ENCODE results near the gene CRB2. TPM values are rescaled to one million over a fixed set of nuclear protein-coding genes. Genes with fewer than 3 reads are reported as not detected.

CRB2 gene
- total and polyA plus RNA-seq, 2 donors (not counting 3 experiments of a cell fraction or from before 2014, with no cell fraction given), result not detected

DNA sequence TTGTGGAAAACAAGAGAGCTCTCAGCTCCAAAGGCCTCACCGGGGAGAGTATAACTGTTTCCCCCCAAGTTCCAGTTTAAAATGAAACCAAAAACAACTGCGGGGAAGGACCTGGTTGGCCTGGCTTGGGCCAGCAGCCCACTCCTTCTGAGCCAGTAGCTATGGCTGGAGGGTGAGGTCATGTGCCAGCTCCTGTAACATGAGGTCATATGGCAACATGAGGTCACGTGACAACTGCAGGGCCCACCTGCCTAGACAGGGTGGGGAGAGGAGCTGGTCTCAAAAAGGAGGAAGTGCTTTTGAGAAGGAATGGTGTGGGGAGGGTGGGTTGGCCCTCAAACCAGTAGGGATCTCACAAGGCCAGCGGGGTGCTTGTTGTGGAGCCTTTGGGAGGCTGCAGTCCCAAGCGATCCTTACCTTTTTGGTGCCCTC is 29.3 kb upstream of the CRB2 start:
- Histone ChIP-seq H3K4me2 (ENCODE audit: insufficient read depth, low read length) (no peak overlapping the region), H3K27me3 (ENCODE audit: control insufficient read depth in 2 of 2, insufficient read depth in 2 of 2, low read length in 2 of 2) (no peaks in the 10 kb centered on the region), H4K20me1 (replicated peaks; ENCODE audit: control insufficient read depth, extremely low read depth, insufficient read depth, low read length) (no peaks in the 10 kb centered on the region), H2AFZ (ENCODE audit: low read depth, low read length) (no peak overlapping the region), H3K9me3 (replicated peaks; ENCODE audit: control insufficient read depth, insufficient read depth, low read length) (no peaks in the 10 kb centered on the region), H3K36me3 (ENCODE audit: control insufficient read depth in 2 of 2, extremely low read depth in 1 of 2, insufficient read depth in 2 of 2, low read length in 2 of 2) (no peaks in the 10 kb centered on the region), H3K4me1 (ENCODE audit: control insufficient read depth, extremely low read depth, insufficient read depth, low read length) (no peaks in the 10 kb centered on the region), H3K9me1 (replicated peaks; ENCODE audit: control insufficient read depth, extremely low read depth, insufficient read depth, low read length) (no peaks in the 10 kb centered on the region), H3K27ac (ENCODE audit: insufficient read depth, low read depth, low read length) (no peak overlapping the region), H3K9ac (replicated peaks; ENCODE audit: extremely low read depth, insufficient read depth, low read length) (no peak overlapping the region), H3K79me2 (ENCODE audit: control insufficient read depth, insufficient read depth, low read length) (no peaks in the 10 kb centered on the region), H3K4me3 (replicated peaks in 1 of 3; ENCODE audit: insufficient read depth in 1 of 3, low read depth in 1 of 3, low read length in 3 of 3) (no peak overlapping the region)
- DNase-seq (ENCODE audit: low read depth, low spot score) (no peak), FAIRE-seq (no peak)
- TF ChIP-seq JUN (IDR thresholded peaks at IDR 0.05; ENCODE audit: borderline replicate concordance, insufficient read depth, insufficient read length, low read depth), result no peak
- TF ChIP-seq POLR2AphosphoS5 (IDR thresholded peaks at IDR 0.05; ENCODE audit: insufficient read depth, low read depth, low read length), result no peak
- TF ChIP-seq FOS (IDR thresholded peaks at IDR 0.05; ENCODE audit: borderline replicate concordance, insufficient read depth, low read length), result no peak
- TF ChIP-seq EZH2 (IDR thresholded peaks at IDR 0.05; ENCODE audit: borderline replicate concordance, low read depth, low read length, severe bottlenecking), result no peak
- TF ChIP-seq, protein P1, sequence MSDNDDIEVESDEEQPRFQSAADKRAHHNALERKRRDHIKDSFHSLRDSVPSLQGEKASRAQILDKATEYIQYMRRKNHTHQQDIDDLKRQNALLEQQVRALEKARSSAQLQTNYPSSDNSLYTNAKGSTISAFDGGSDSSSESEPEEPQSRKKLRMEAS (IDR thresholded peaks at IDR 0.05; ENCODE audit: insufficient read depth, insufficient read length), result no peak
- no peak for TF ChIP-seq GATA2 (IDR thresholded peaks at IDR 0.05; ENCODE audit: insufficient read depth, insufficient read length, low read depth, low read length)
- TF ChIP-seq, protein P2, sequence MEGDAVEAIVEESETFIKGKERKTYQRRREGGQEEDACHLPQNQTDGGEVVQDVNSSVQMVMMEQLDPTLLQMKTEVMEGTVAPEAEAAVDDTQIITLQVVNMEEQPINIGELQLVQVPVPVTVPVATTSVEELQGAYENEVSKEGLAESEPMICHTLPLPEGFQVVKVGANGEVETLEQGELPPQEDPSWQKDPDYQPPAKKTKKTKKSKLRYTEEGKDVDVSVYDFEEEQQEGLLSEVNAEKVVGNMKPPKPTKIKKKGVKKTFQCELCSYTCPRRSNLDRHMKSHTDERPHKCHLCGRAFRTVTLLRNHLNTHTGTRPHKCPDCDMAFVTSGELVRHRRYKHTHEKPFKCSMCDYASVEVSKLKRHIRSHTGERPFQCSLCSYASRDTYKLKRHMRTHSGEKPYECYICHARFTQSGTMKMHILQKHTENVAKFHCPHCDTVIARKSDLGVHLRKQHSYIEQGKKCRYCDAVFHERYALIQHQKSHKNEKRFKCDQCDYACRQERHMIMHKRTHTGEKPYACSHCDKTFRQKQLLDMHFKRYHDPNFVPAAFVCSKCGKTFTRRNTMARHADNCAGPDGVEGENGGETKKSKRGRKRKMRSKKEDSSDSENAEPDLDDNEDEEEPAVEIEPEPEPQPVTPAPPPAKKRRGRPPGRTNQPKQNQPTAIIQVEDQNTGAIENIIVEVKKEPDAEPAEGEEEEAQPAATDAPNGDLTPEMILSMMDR (IDR thresholded peaks at IDR 0.05; ENCODE audit: extremely low read depth in 1 of 2, insufficient read depth in 1 of 2, low read depth in 1 of 2, low read length in 2 of 2), result no peak
- TF ChIP-seq MYC (IDR thresholded peaks at IDR 0.05; ENCODE audit: low read depth, low read length), result no peak
- no peak for TF ChIP-seq POLR2A (IDR thresholded peaks at IDR 0.05; ENCODE audit: low read depth, low read length)
- no TSS peak for BruUV-seq (replicated peaks)
- POLR2A ChIA-PET, result interaction anchor here (0.8 kb wide), 1 partner anchor 9 kb away, joined by 3 read pairs; no protein-coding TSS in a partner anchor
- CTCF ChIA-PET, result no interaction called here
- intact Hi-C loops (cut with micrococcal nuclease) (no loop called here), dilution Hi-C loops (cut with MboI; ENCODE audit: extremely low pct_ligation_motif_present, low sequenced_read_pairs) (no loop called here)
